DND-41 (cell line): ENCODE results near the gene PLAC9.

Experiments used
- EZH2 ChIP-seq: IDR thresholded peaks from 3 replicates; pipeline ENCODE4 v1.6.1; 2012; ENCODE audit warnings: borderline replicate concordance, low read depth, mild to moderate bottlenecking, moderate library complexity, low read length, inconsistent platforms; ENCODE audit not compliant: severe bottlenecking
- TF ChIP-seq, protein P1 (sequence below): IDR thresholded peaks from 2 replicates; pipeline ENCODE4 v1.5.1; 2012; ENCODE audit warnings: borderline replicate concordance, low read length, moderate library complexity, mild to moderate bottlenecking; ENCODE audit not compliant: poor library complexity, severe bottlenecking; ENCODE audit errors: extremely low read depth

DNA sequence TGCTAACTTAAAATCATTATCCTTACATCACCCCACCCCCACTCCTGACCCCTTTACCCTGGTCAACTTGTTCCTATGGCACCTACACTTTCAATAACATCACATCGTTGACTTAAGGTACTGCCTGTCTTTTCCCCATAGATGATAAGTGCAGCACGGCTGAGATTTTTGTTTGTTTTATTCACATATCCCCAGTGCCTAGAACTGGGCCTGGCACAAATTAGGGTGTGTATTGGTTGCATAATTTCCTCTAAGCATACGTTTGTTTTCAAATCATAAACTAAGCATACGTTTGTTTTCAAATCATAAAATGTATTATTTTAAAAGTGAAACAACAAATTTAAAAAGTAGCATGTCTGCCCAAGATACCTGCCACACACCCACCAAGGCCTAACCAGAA is 37.5 kb downstream of the PLAC9 start:
- TF ChIP-seq, protein P1, sequence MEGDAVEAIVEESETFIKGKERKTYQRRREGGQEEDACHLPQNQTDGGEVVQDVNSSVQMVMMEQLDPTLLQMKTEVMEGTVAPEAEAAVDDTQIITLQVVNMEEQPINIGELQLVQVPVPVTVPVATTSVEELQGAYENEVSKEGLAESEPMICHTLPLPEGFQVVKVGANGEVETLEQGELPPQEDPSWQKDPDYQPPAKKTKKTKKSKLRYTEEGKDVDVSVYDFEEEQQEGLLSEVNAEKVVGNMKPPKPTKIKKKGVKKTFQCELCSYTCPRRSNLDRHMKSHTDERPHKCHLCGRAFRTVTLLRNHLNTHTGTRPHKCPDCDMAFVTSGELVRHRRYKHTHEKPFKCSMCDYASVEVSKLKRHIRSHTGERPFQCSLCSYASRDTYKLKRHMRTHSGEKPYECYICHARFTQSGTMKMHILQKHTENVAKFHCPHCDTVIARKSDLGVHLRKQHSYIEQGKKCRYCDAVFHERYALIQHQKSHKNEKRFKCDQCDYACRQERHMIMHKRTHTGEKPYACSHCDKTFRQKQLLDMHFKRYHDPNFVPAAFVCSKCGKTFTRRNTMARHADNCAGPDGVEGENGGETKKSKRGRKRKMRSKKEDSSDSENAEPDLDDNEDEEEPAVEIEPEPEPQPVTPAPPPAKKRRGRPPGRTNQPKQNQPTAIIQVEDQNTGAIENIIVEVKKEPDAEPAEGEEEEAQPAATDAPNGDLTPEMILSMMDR, result no peak
- TF ChIP-seq EZH2, result no peak
